Activated CD8-positive, alpha-beta memory T cell treated with anti-CD3 and anti-CD28 coated beads, Interleukin-2, amount 50 U/mL, for 1 hour (primary cell): ENCODE results near the gene SPTLC2.

ENCODE experiments used
- DNase-seq: peaks from one replicate; pipeline ENCODE4 v3.0.0-alpha.2; 2020; ENCODE audit errors: extremely low read depth

The SPTLC2 gene

GRCh38 chr14:77467801-77468200, 148.6 kb downstream of the SPTLC2 start:
- DNase-seq = no peak

- no peak for DNase-seq
Observed at GRCh38 chr14:77459072-77459723, 157.2 kb downstream of the SPTLC2 start.

- no peak for DNase-seq
Observed at GRCh38 chr14:77458249-77458950, 158.0 kb downstream of the SPTLC2 start.

GRCh38 chr14:77457522-77458248, 158.8 kb downstream of the SPTLC2 start, which contains the start of the genes AHSA1 and VIPAS39:
Gene AHSA1, plus strand, starts transcription at chr14:77458093. Its CDS starts 97 bp downstream, at chr14:77458190.
Gene VIPAS39, minus strand, starts transcription at chr14:77457601. Its CDS starts 3,499 bp downstream, at chr14:77454102.
- peak; percentile 86 for DNase-seq

GRCh38 chr14:77457115-77457521, 159.3 kb downstream of the SPTLC2 start:
- DNase-seq = no peak
